ENCODE results near the gene IL17REL. TPM values are rescaled to one million over a fixed set of nuclear protein-coding genes. Genes with fewer than 3 reads are reported as not detected.

Gene IL17REL
- total RNA-seq, 1 donor from 2014 or later: not detected

GRCh38 chr22:50051930-50052329 lies 39.4 kb upstream of the IL17REL start:
- H3K36me3 Mint-ChIP-seq (ENCODE audit: low read depth): no peaks in the 10 kb centered on the region
- H3K4me1 Mint-ChIP-seq (ENCODE audit: low read depth): no peaks in the 10 kb centered on the region
- no peak overlapping the region for H3K27ac Mint-ChIP-seq
- no peaks in the 10 kb centered on the region for H3K27me3 Mint-ChIP-seq (ENCODE audit: insufficient read depth)
- intact Hi-C loops (cut with micrococcal nuclease): no loop called here
- DNase-seq (ENCODE audit: low spot score): no peak
- H3K4me3 Mint-ChIP-seq: no peak overlapping the region
- peaks cover 12% of the 10 kb centered on the region for H3K9me3 Mint-ChIP-seq

DNA sequence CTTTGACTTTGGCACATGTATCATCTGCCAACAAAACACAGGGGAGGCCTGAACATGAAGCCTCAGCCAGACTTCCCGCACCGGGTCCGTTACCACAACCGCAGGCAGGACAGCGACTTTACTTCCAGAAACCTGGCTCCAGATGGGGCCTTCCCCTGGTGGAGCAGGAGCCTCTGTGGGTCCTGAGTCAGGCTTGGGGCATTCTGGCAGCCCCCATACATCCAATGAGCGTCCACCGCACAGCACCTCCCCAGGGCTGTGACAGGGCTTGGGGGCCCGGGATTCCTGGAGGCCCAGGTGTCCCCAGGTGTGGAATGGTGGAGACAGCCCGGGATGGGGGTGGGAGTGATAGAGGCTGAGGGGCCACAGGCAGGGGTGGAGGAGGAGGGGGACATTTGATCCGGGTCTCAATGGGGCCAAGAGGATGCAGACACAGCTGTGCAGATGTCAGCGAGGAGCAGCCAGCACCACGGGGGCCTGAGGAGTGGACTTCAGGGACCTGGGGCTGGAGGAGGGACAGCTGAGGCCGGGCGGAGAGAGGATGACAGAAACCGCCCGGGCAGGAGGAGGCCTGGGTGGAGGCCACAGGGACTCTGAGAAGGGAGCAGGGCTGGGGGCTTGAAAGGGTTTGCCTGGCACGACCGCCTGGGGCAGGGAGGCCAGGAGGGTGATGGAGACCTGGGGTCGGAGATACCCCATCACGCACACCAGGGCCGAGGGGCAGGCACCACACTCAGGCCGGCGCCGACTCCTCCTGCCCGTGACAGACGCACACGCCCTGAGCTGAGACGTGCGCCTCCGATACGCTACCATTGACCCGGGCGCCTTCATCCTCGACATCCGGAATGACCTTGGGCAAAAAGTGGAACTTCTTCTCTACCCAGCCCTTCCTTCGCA lies 37.0 kb upstream of the IL17REL start:
- Mint-ChIP-seq H3K36me3 (ENCODE audit: low read depth) (no peaks in the 10 kb centered on the region), H3K27me3 (ENCODE audit: insufficient read depth) (peaks cover 3% of the 10 kb centered on the region), H3K4me1 (ENCODE audit: low read depth) (no peaks in the 10 kb centered on the region), H3K4me3 (no peak overlapping the region), H3K9me3 (peaks cover 12% of the 10 kb centered on the region), H3K27ac (no peak overlapping the region)
- intact Hi-C loops (cut with micrococcal nuclease): no loop called here
- DNase-seq (ENCODE audit: low spot score): no peak

GRCh38 chr22:50048836-50049235 lies 36.3 kb upstream of the IL17REL start:
- H3K36me3 Mint-ChIP-seq (ENCODE audit: low read depth): no peaks in the 10 kb centered on the region
- intact Hi-C loops (cut with micrococcal nuclease): no loop called here
- no peak for DNase-seq (ENCODE audit: low spot score)
- H3K9me3 Mint-ChIP-seq: peaks cover 8% of the 10 kb centered on the region
- H3K4me1 Mint-ChIP-seq (ENCODE audit: low read depth): no peaks in the 10 kb centered on the region
- H3K27me3 Mint-ChIP-seq (ENCODE audit: insufficient read depth): peaks cover 6% of the 10 kb centered on the region
- no peak overlapping the region for H3K4me3 Mint-ChIP-seq
- H3K27ac Mint-ChIP-seq: no peak overlapping the region

DNA sequence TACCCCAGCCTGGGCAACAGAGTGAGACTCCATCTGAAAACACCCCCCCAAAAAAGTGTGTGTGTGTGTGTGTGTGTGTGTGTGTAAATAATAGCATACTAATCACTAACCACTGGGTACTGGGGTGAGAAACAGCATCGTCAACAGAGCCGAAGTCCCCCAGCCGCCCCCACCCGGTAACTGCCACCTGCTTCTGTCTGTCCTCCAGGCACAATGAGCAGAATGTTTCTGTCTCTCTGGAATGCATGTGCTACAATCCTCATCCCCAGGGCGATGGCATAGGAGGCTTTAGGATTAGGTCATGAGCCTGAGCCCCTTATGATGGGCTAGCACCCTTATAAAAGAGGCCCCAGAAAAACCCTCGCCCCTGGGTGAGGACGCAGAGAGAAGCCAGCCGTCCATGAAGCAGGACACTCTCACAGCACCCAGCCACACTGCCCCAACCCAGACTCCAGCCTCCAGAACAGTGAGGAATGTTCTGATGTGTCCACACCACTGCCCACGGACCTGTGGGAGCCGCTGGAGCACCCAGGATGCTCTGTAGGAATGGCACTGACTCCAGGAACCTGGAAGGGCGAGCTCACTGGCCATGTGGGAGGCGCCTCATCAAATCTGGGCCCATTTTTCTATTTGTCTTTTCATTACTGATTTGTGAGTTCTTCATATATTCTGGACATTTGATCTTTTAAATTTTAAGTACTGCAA lies 35.6 kb upstream of the IL17REL start:
- Mint-ChIP-seq H3K9me3 (peaks cover 4% of the 10 kb centered on the region), H3K4me3 (no peak overlapping the region), H3K27me3 (ENCODE audit: insufficient read depth) (peaks cover 6% of the 10 kb centered on the region), H3K36me3 (ENCODE audit: low read depth) (no peaks in the 10 kb centered on the region), H3K27ac (no peak overlapping the region), H3K4me1 (ENCODE audit: low read depth) (no peaks in the 10 kb centered on the region)
- intact Hi-C loops (cut with micrococcal nuclease): no loop called here
- no peak for DNase-seq (ENCODE audit: low spot score)

DNA sequence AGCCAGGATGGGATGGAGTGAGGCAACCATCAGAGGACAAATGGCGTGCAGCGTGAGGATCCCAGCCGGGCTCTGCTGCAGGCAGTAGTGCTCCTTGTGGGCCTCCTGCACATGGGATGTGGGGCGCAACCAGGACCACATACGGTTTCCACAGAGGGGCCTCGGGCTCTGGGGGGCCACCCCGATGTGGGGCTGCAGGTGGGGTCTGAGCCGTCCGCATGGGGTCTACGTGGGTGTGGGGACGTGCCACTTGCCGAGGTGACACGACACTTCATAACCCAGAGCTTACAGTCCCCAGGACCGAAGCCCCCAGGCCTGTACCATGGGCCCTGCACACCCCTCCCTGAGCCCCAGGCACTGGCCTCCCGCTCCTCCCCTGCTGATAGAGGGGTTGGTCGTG lies 34.8 kb upstream of the IL17REL start:
- H3K9me3 Mint-ChIP-seq: peaks cover 2% of the 10 kb centered on the region
- DNase-seq (ENCODE audit: low spot score): no peak
- H3K4me3 Mint-ChIP-seq: no peak overlapping the region
- intact Hi-C loops (cut with micrococcal nuclease): no loop called here
- H3K27ac Mint-ChIP-seq: no peak overlapping the region
- no peaks in the 10 kb centered on the region for H3K36me3 Mint-ChIP-seq (ENCODE audit: low read depth)
- H3K27me3 Mint-ChIP-seq (ENCODE audit: insufficient read depth): peaks cover 6% of the 10 kb centered on the region
- no peaks in the 10 kb centered on the region for H3K4me1 Mint-ChIP-seq (ENCODE audit: low read depth)

DNA sequence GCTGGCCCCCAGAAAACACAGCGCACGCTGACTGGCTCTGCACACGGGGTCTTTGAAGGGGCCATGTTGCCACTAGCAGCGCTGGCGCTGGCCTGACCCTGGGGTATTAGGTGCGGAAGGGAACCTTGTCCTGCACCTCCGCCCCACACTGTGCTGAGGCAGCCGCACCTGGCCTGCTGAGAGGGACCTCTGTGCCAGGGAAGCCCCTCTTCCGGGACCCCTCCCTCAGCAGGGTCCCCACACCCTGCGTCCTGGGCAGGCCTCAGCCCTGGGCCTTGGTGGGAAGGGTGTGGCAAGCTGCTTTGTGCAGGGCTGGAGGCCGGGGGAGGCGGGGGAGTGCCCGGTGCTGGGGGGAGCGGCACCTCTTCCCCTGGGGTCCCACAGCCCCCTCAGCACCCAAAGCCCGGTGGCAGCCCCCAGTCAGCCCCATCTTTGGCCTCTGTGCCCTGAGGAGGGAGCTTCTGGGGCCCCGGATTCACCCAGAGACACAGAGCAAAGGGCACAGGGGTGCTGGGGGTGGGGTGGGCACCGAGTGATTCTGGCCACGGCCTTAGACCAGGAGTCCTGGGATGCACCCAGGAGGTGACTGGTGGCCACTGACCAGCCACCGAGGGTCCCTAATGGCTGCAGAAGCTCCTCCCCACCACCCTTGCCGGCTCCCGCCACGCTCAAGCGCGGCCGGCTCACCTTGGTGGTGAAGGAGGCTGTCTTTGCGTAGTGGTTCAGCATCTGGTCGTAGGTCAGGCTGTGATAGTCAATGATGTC lies 34.1 kb upstream of the IL17REL start:
- Mint-ChIP-seq H3K9me3 (no peaks in the 10 kb centered on the region), H3K27ac (no peak overlapping the region), H3K36me3 (ENCODE audit: low read depth) (no peaks in the 10 kb centered on the region), H3K4me3 (no peak overlapping the region), H3K27me3 (ENCODE audit: insufficient read depth) (peaks cover 6% of the 10 kb centered on the region), H3K4me1 (ENCODE audit: low read depth) (no peaks in the 10 kb centered on the region)
- intact Hi-C loops (cut with micrococcal nuclease): no loop called here
- no peak for DNase-seq (ENCODE audit: low spot score)

- DNase-seq (ENCODE audit: low spot score): no peak
- H3K36me3 Mint-ChIP-seq (ENCODE audit: low read depth): no peaks in the 10 kb centered on the region
- no peaks in the 10 kb centered on the region for H3K9me3 Mint-ChIP-seq
- no peak overlapping the region for H3K4me3 Mint-ChIP-seq
- peaks cover 6% of the 10 kb centered on the region for H3K27me3 Mint-ChIP-seq (ENCODE audit: insufficient read depth)
- H3K4me1 Mint-ChIP-seq (ENCODE audit: low read depth): no peaks in the 10 kb centered on the region
- H3K27ac Mint-ChIP-seq: no peak overlapping the region
- intact Hi-C loops (cut with micrococcal nuclease): no loop called here
Observed at GRCh38 chr22:50046019-50046415, 33.5 kb upstream of the IL17REL start.

DNA sequence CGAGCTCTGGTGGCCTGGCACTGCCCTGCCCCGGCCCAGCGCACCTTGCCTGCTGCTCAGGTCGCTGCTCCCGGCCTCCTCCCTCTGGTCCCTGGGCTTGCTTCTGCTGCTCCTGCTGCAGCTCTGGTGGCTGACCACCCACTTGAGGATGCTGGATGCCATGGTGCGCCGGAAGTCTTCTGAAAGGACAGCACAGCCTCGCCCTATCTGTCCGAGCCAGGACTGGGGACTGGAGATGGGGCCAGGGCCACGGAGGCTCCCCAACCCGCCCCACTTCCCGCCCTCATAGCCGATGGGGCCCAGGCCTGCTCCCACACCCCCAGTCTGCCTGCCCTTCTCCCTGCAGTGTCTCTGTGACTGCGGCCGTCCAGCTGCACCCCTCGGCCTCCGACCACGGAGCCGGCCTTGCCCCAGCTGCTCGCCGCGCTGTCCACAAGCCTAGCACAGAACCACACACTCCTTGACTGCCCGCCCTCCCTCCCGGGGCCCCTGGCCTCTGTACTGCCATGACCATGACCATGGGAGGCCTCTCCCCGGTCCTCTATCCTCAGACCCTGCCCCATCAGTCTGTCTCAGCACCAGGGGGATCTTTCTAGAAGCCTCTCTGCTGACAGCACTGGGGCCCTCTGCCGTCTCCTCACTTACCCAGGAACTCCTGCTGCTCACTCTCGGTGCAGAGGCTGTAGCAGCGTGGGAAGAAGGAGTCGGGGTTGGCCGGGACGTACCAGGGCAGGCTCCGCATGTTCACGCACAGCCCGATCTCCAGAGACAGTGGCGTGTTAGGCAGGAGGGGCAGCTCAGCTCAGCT lies 32.9 kb upstream of the IL17REL start:
- no peak for DNase-seq (ENCODE audit: low spot score)
- Mint-ChIP-seq H3K27me3 (ENCODE audit: insufficient read depth) (peaks cover 6% of the 10 kb centered on the region), H3K4me1 (ENCODE audit: low read depth) (no peaks in the 10 kb centered on the region), H3K36me3 (ENCODE audit: low read depth) (no peaks in the 10 kb centered on the region), H3K27ac (no peak overlapping the region), H3K4me3 (no peak overlapping the region), H3K9me3 (no peaks in the 10 kb centered on the region)
- intact Hi-C loops (cut with micrococcal nuclease): no loop called here

DNA sequence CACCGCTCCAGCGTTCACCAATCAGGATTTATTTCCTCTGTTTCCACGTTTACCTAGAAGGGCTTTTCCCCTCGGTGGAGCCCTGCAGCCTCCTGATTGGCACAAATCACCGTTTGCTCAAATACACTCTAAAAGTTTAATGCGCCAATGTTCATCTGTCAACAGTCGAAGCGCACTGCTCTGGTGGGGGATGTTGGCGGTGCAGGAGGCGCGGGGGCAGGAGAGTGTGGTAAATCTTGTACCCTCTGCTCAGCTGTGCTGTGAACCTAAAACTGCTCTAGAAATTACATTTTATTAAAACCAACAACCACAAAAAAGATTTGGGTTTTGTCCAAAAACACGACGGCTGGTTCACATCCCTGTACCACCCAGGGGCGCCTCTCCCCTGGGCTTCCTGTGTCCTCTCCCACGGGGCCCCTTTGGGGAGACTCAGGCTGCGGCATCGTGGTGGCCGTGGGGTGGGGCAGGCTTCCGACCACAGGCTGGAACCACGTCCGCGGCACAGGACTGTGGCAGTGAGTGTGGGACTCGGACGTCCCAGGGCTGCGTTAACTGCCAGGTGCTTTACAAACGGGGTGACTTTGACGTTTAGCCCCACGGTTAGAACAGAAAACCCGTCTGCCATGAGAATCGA lies 32.0 kb upstream of the IL17REL start:
- Mint-ChIP-seq H3K36me3 (ENCODE audit: low read depth) (no peaks in the 10 kb centered on the region), H3K4me1 (ENCODE audit: low read depth) (no peaks in the 10 kb centered on the region), H3K9me3 (no peaks in the 10 kb centered on the region), H3K4me3 (no peak overlapping the region), H3K27ac (no peak overlapping the region), H3K27me3 (ENCODE audit: insufficient read depth) (peaks cover 6% of the 10 kb centered on the region)
- DNase-seq (ENCODE audit: low spot score): no peak
- intact Hi-C loops (cut with micrococcal nuclease): no loop called here

GRCh38 chr22:50041361-50042065 lies 28.9 kb upstream of the IL17REL start:
- Mint-ChIP-seq H3K27me3 (ENCODE audit: insufficient read depth) (peaks cover 11% of the 10 kb centered on the region), H3K27ac (no peak overlapping the region), H3K36me3 (ENCODE audit: low read depth) (no peaks in the 10 kb centered on the region), H3K9me3 (no peaks in the 10 kb centered on the region), H3K4me3 (no peak overlapping the region), H3K4me1 (ENCODE audit: low read depth) (no peaks in the 10 kb centered on the region)
- intact Hi-C loops (cut with micrococcal nuclease): no loop called here
- no peak for DNase-seq (ENCODE audit: low spot score)

- H3K36me3 Mint-ChIP-seq (ENCODE audit: low read depth): no peaks in the 10 kb centered on the region
- H3K4me3 Mint-ChIP-seq: no peak overlapping the region
- H3K27ac Mint-ChIP-seq: no peak overlapping the region
- no peak for DNase-seq (ENCODE audit: low spot score)
- H3K4me1 Mint-ChIP-seq (ENCODE audit: low read depth): no peaks in the 10 kb centered on the region
- intact Hi-C loops (cut with micrococcal nuclease): no loop called here
- peaks cover 11% of the 10 kb centered on the region for H3K27me3 Mint-ChIP-seq (ENCODE audit: insufficient read depth)
- no peaks in the 10 kb centered on the region for H3K9me3 Mint-ChIP-seq
Observed at GRCh38 chr22:50040717-50041116, 28.2 kb upstream of the IL17REL start.
